Stimulated activated CD8-positive, alpha-beta memory T cell treated with anti-CD3 and anti-CD28 coated beads, Interleukin-7, amount 100 ng/mL, for 48 hours (primary cell): Measurements from ENCODE around the gene CHPT1.
"Not testable (repeated sequence)": the region's sequence is repeated elsewhere in the genome, so short reads cannot be mapped to it uniquely, and the experiment has no call there.

Source experiments
- DNase-seq, 2 donors: peaks; one replicate each; pipeline ENCODE4 v3.0.0-alpha.2; 2020; ENCODE audit warnings: low read depth in 1 of 2; ENCODE audit errors: extremely low read depth in 1 of 2

Gene CHPT1

DNA sequence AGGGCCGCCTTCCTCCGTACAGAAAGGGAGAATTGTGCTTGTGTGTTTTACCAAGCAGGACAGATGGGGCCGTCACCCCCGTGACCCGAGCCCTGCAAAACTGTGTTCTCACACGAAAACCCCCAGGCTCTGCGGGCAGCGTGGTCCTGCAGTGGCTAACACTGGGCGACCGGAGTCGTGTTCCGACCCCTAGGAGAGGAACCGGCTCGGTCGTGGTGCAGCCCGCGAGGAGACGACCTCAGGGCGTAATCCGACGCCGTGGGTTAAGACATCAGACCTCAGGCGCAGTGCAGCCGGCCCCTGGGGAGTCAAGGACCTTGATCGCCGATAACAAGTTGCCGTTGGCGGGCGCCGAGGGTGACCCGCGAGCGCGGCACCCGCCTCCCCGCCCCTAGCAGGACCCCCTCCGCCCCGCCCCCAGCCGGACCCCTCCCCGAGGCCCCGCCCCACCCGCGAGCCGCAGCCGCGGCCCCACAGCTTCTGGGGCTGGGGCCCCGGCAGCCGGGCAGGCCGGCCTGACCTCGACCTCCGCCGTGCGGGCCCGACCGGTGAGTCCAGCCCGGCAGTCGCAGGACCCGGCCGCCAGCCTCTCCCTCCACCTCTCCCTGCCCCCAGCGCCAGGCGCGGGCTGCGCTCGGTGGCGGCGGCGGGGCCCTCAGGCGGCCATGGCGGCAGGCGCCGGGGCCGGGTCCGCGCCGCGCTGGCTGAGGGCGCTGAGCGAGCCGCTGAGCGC, at the start of gene CHPT1:
TSS of gene CHPT1 (plus strand) at position 444 of the 733 bp plus-strand sequence. CDS start at position 666, 222 bp downstream.
- peak; percentile 34 to 39 for DNase-seq

DNA sequence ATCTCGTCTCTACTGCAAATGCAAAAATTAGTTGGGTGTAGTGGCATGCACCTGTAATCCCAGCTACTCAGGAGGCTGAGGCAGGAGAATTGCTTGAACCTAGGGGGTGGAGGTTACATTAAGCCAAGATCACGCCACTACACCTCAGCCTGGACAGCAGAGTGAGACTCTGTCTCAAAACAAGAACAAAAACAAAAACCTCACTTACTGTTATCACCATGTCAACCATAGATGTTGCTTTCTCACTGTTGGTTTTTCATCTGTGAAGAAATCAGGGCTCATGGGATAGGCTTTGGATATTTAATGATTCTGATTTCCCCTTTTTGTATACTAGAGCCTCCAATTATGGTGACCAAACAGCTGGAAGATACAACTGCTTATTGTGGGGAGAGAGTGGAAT, 49.7 kb upstream of the CHPT1 start:
- no peak for DNase-seq

DNA sequence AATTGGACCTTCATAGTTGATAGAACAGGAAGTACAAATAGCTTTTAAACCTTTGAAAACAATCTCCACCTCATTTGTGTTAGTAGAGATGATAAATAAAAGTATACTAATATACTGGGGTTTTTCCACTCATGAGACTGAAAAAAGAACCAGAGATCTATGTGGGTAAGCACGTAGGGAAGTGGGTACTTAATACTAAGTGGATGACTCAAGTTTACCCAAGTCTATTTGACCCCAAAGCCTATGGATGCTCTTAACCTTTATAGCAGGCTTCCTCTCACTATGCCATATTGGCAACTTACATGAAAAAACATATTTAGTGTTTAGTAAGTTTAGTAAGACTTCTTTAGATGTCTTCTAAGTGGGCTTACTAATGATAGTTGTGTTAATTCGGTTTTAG, 49.2 kb upstream of the CHPT1 start:
- no peak for DNase-seq

DNA sequence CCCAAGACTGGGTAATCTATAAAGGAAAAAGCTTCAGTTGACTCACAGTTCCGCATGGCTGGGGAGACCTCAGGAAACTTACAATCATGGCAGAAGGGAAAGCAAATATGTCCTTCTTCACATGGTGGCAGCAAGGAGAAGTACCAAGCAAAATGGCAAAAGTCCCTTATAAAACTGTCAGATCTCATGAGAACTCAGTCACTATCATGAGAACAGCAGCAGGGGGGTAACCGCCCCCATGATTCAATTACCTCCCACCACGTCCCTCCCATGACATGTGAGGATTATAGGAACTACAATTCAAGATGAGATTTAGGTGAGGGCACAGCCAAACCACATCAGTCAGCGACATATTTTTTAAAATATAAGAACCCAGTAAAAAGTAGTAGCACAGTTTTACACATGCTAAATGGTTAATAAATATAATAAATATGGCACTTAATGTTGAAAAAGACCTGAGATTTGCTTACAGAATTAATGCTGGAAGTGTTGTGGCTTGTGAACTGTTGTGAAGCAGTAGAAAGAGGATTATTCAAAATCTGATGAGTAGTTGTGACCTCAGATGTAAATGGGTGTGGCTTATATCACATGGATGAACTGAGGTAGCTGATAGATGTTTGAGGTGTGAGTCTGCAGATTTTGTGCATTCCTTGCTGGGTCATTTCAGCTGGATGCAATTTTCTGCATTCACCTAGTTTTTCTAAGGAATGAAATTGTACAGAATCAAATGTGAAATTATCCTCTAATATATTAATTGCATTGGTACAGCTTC, 46.9 kb upstream of the CHPT1 start:
- no peak for DNase-seq

DNA sequence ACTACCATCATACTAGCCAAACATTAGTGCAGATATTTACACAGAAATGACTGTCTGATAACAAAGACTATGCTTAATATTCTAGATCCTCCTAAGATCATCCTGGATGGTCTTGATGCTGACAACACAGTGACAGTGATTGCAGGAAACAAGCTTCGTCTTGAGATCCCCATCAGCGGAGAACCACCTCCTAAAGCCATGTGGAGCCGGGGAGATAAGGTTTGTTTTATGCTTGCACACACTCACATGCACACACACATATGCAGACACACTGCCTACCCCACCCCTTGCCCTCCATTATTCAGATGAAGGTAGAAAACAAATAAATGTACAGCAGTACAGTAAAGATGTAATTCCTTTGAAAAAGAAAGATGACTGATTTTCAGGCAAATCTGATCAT, 44.4 kb upstream of the CHPT1 start:
- DNase-seq = no peak

DNA sequence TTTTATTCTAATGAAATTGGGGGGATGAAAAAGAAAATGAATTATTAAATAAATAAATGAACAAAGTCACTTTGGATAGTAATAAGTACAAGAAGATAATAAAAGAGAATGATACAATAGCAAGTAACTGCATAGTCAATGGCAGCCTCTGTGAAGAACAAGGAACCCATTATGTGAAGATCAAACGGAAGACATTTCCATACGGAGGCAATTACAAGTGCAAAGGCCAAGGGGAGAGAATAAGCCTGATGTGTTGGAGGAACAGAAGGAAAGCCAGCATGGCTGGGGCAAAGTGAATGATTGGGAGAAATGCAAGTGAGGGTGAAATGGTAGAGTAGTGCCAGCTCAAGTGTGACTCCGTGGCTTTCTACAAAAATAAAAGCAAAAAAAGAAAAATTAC, 43.9 kb upstream of the CHPT1 start:
- DNase-seq = no peak

DNA sequence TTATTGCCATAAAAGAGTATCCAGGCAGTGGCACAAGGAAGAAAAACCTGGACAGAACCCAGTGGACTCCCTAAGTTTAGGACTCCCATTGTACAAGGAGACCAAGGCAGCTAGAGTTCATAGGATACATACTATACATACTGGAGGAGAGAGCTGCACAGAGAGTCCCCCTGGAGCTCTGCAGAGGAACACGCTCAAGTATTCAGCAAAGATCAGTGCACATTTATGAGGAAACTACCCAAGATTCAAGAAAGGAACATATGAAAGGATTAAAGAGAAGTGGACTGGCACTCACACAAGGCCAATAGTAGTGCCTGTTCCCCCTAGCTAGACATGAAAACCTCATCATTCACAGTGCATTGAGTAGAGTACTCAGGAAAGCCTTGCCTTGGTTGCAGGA, 43.0 kb upstream of the CHPT1 start:
- no peak for DNase-seq

DNA sequence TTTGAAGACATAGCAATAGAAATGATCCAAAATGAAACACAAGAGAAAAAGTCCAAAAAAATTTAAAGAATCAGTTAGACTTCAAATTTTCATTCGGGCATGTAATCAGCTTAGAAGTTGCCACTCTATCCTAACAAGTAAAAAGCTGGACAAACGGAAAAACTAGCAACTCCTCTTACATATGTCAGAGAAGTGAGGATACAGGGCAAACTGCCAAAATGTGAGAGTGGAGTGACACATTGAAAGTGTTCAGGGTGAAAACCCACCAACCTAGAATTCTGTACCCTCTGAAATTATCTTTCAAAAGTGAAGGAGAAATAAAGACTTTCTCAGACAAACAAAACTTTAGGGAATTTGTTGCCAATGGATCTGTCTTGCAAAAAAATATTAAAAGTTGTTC, 42.0 kb upstream of the CHPT1 start:
- no peak for DNase-seq

DNA sequence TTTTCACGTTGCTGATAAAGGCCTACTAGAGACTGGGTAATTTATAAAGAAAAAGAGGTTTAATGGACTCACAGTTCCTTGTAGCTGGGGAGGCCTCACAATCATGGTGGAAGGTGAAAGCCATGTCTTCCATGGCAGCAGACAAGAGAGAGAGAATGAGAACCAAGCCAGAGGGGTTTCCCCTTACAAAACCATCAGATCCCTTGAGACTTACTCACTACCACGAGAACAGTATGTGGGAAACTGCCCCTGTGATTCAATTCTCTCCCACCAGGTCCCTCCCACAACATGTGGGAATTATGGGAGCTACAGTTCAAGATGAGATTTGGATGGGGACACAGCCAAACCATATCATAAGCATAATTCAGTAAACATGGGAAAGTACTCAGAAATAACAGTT, 36.8 kb upstream of the CHPT1 start:
- DNase-seq = not testable (repeated sequence)

DNA sequence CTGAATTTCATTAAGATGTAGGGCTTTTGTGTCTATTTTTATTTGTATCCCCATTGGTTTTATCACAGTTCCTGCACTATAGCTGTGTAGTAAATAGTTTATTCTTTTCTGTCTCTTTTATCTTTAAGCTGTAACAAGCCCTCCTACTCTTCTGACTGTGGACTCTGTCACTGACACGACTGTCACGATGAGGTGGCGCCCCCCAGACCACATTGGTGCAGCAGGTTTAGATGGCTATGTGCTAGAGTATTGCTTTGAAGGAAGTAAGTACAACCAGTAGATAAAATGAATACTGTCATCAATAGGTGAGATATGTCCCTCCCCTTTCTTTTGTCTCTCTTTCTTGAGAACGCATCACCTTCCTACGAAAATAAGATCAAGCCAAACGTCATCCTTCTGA, 34.1 kb upstream of the CHPT1 start:
- DNase-seq = no peak

DNA sequence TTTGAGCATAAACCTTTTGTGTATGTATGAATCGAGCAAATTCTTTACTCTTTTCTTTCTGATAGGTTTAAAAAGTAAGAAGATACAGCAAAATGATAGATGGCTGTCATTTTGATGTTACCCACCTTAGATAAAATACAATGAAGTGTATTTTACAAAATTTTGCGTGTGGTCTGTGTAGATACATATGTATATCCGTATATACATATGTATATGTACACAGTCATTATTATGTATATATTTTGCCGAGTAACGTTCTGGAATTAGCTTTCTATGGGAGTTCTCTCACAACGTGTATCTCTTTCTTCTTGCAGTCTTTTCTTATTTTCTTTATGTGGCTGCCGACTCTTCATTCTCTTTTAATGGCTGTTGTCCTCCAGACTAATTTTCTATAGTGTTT, 32.4 kb upstream of the CHPT1 start:
- DNase-seq = no peak

DNA sequence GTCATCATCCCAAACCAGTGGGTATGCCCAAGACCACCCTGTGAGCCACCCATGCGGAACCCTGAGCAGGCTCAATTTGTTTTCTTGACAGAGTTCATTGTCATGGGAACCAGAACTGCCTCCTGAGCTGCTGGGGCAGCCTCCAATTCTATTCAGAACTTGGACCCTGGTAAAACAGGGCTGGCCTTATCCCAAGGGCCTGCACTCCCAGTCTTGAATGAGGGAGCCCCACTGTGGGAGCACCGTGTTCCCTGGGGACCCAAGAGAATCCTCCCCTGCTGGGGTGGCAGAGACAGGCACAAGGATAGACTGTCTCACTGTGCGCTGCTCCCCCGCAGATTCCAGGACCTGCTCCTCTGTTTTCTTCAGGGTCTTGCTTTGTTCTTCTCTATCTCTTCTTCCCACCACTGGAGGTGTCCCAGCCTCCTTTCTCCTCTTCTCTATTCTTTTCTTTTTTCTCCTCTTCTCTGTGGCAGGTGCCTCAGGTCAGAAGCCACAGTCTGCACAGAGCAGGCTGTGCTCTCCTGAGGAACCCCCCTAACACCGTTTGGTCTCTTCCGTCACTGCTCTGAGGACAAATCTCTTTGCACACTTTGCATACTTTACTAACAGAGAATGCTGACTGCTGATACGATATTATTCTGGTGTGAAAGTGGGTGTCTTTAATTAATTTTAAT, 31.2 kb upstream of the CHPT1 start:
- no peak for DNase-seq

DNA sequence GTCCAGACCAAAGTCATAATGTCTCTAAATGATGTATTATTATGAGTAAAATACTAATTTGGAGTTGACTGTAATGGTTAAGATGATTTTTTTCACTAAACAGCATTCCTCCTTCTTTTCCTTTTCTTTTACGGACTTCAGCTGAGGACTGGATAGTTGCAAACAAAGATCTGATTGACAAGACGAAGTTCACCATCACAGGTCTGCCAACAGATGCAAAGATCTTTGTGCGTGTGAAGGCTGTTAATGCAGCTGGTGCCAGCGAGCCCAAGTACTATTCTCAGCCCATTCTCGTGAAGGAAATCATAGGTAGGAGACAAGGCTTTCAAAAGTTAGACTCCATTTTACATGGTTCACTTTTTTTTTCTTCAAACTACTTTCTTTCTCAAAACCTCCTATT, 29.8 kb upstream of the CHPT1 start:
- no peak for DNase-seq

DNA sequence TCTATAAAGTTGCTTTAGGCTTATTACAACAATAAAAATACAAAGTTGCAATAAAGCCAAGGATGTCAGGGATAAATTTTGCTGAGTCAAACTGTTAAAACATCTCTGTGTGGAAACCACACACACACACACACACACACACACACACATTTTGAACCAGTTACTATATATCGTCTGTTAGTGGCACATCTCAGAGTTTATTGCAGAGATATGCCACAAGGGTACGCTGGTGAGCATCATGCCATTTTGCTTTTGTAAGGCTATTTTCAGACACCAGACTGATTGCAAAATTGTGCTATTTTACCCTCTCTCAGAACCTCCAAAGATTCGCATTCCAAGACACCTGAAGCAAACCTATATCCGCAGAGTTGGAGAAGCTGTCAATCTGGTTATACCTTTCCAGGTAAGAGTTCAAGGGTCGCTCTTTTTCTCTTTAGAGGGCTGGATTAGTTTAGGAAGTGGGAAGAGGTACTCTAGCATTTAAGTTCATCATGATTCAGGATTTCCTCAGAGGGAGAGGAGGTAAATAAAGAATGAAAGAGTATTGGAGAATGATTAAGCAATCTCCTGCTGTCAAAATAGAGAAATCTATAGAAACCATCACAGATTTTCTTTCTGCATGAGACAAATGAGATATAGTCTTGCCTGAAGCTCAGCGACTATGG, 27.3 kb upstream of the CHPT1 start:
- no peak for DNase-seq

DNA sequence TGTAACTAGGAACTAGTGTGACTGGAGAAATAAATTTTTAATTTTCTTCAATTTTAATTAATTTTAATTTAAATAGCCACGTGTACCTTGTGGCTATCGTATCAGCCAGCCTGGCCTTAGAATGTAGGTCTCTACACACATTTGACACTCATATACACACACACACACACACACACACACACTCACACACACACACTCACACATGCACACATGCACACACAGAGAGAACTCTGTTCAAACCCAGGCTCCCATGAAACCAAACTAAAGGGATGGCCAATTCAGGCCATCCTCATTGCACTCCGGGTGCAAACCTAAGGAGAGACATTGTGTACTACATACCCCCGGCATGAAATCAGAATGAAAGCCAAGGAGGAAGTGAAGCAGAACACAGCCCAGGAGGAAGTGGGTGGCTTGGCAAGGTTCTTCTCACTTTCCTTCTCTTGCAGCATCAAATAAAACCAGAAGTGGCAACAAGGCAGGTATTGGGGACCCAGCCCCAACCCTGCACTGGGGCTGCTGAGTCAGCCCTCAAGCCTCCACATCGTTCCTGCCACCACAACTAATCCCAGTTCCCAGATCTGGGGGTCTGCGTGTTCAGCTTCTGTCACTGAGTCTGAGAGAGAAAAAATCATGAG, 26.2 kb upstream of the CHPT1 start:
- DNase-seq = no peak

DNA sequence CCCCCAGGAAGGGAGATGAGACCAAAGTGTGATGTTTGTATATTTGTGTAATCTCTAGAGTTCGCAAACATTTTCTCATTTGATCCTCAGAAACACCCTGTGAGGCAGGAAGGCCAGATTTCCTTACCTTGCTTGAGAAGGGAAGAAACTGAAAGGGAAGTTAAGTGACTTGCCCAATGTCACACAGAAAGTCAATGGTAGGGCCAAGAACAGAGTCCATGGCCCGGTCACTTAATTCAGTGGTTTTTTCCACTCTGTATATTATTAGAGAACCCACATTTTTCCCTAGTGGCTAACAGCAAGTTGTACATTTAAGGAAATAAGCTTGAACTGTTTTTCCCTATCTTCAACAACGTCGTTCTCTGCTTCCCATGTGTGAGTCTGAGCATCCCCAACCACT, 25.6 kb upstream of the CHPT1 start:
- DNase-seq = no peak

DNA sequence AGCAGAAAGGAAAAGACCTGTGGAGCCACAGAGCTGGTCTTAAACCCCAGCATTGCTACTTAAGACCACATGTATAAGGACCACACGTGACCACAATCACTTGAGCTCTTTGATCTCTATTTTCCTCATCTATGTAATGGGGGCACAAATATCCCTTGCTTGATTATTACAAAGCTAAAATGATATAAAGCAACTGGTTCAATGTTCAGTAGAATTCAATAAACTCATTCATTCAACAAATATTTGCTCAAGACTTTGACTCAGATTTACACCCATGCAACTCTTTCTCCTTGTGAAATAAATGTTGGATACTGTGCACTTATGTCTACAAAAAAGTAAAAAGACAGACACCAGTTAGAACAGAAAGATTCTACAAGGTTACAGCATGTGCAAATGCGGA, 21.9 kb upstream of the CHPT1 start:
- DNase-seq = no peak

DNA sequence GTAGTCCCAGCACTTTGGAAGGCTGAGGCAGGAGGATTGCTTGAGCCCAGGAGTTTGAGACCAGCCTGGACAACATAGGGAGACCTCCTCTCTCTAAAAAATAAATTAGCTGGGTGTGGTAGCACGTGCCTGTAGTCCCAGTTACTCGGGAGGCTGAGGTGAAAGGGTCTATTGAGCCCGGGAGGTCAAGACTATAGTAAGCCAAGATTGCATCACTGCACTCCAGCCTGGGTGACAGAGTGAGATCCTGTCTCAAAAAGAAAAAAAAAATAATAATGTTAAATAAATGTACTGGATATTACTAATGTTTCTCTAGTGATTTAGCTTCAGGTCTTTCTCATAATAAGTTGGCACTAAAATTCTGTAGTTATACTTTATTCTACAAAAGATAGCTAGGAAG, 20.9 kb upstream of the CHPT1 start:
- not testable (repeated sequence) for DNase-seq

DNA sequence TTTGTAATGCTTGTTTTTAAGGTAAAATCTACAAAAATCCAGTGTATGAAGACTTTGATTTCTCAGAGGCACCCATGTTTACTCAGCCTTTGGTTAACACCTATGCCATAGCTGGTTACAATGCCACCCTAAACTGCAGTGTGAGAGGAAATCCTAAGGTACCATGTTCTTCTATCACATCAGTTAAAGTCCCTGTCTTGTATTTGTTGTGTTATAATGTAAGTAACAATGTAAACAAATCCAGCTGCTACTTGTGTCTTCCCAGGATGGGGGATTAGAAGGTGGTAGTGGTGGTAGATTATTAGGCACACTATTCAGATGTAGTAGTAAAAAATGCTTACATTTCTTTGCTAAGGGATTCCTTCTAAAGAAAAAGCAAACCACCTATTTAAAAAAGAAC, 19.4 kb upstream of the CHPT1 start:
- no peak for DNase-seq

DNA sequence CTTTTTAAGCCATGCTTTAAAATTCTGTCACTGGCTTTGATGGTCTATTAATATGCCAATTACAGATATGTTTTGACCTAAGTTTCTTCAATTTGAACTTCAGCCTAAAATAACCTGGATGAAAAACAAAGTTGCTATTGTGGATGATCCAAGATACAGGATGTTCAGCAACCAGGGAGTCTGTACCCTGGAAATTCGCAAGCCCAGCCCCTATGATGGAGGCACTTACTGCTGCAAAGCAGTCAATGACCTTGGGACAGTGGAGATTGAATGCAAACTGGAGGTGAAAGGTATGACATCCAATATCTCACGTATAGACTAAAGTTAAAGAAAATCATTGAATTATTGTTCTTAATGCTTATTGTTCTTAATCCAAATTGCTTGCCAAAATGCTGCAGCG, 17.2 kb upstream of the CHPT1 start:
- DNase-seq = no peak

DNA sequence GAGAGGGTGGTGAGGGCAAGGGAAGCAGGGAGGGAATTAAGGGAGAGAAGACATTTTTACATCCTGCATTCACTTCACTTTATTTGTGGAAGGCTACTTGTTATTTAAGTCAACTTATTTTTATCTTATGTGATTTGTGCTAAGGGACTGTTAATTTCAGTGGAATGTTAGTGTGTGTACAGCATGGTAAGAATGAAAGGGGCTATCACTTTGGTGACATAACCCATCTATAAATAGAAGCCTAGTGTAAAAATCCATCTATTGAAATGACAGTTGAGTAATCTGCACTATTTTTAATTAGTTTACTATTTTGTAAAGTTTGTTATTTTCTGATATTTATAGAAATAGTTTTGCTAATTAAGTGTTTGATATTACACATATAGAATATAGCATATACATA, 16.8 kb upstream of the CHPT1 start:
- DNase-seq = no peak
